Urothelium cell line (cell line): ENCODE measurements around the gene DGAT2L6.
A peak's percentile ranks its signal among the peaks of the same experiment; 100 is the strongest.
"Not testable (repeated sequence)": the region's sequence is repeated elsewhere in the genome, so short reads cannot be mapped to it uniquely, and the experiment has no call there.

ENCODE experiments used
- DNase-seq: peaks from one replicate; pipeline ENCODE4 v3.0.0; 2011; ENCODE audit warnings: low spot score, mixed read lengths
- FAIRE-seq: peaks from 2 replicates; lab custom pipeline; 2011; peaks lifted over from hg19 to GRCh38; lab: Jason Lieb, UNC

The DGAT2L6 gene

DNA sequence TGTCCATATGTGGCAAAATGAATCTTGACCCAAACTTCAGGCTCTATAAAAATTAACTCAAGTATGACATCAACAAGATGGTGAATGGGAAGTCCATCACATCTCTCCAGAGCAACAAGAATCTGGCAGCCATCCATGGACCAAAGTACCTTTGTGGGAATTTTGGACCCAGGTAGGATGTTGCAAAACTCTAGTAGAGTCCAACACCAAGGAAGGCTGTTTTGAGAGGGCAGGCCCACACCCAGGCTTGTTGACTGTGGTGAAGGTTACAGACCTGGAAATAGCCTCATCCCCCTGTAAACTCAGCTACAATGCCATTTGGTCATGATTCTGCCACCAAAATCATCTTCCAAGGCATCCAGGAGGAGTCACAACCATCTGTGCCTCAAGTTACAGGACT lies 12.9 kb downstream of the DGAT2L6 start:
- FAIRE-seq (no peak), DNase-seq (no peak)

GRCh38 chrX:70196961-70197720 lies 19.9 kb downstream of the DGAT2L6 start:
- FAIRE-seq (no peak), DNase-seq (peak; percentile 65)

GRCh38 chrX:70201732-70202131 lies 24.4 kb downstream of the DGAT2L6 start:
- FAIRE-seq (no peak), DNase-seq (no peak)

- DNase-seq, result no peak
- FAIRE-seq, result no peak
These were observed 31.2 kb downstream of the DGAT2L6 start for GRCh38 chrX:70208479-70208878.

- not testable (repeated sequence) for FAIRE-seq, DNase-seq
These were observed 32.3 kb downstream of the DGAT2L6 start for GRCh38 chrX:70209570-70209969.

DNA sequence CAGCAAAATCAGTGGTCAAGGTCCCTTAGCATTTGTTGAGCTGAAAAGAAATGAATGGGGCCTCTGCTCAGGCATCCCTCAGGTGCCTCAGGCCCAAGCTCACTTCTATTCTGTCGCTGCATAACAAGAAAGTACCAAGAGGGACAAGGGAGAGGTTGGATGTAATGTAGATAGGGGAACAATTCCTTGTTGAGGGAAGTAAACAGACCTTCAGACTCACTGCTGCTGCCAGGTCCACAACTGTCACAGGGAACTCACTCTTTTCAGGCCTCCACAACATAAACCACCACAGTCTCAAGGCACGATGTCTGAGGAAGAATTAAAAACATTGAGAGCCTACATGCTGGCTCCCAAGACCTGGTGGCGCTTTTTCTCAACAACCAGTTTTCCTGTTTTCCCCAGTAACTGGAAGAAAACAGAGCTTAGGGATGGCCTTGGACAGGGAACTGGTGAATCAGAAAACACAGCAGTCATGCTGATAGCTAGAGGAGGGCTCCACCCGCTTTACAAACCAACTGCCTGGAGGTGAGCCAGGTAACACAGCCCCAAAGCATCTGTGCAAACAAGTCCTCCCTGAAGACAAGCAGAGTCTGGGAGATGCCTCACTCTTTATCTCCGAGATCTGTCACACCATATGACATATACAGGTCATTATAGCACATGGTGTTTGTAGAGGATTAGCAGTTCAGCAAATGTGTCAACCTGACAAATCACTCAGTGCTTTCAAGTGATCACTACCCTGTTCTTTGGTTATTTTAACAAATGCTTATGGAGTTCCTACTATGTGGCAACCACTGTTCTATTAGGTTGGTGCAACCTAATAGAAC lies 42.9 kb downstream of the DGAT2L6 start:
- DNase-seq (no peak), FAIRE-seq (no peak)

- no peak for FAIRE-seq
These were observed 48.8 kb downstream of the DGAT2L6 start for GRCh38 chrX:70226048-70226447.

DNA sequence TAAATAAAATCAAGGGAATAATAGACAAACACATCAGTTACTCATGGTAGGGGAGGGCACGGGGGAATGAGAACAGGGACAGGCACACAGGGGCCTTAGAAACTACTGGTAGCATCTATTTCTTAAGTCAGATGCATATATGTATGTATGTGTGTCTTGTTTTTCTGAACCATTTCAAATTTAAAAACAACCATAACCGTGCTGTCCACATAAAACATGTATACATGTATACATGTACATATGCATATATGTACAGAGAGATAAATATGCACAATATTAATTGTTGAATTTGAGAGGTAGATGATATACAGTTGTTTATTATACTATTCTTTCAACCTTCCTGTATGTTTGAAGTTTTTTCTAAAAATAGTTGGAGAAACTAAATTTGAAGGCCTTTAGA lies 49.4 kb downstream of the DGAT2L6 start:
- DNase-seq (no peak), FAIRE-seq (no peak)

More at GRCh38 chrX:70226048-70226447, 48.8 kb downstream of the DGAT2L6 start:
- DNase-seq, result no peak

DNA sequence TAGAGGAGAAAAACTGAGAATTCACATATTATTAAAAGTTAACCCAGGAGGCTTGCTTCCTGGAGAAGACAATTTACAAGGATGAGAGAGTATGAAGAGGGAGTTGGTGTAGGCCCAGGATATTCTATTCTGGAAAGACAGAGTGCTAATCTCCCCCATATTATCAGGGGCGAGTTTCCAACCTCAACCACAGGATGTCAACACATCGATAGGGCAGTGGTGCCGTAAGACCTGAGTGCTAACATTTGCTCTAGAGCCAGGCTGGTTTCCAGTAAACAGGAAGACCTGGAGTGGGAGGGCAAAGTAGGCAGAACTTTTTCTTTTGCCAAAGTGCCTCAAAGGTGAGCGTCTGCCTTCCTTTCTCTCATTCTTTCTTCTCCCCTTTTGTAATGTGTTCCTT lies 54.4 kb downstream of the DGAT2L6 start:
- DNase-seq, result no peak
- no peak for FAIRE-seq

- DNase-seq, result no peak
- no peak for FAIRE-seq
These were observed 57.1 kb downstream of the DGAT2L6 start, which contains the start of gene AWAT1 for GRCh38 chrX:70234355-70234754. Gene AWAT1 (plus strand): TSS chrX:70234655. CDS start chrX:70234696, 41 bp downstream.

- DNase-seq, result no peak
- FAIRE-seq, result no peak
These were observed 63.5 kb downstream of the DGAT2L6 start for GRCh38 chrX:70240751-70241150.

DNA sequence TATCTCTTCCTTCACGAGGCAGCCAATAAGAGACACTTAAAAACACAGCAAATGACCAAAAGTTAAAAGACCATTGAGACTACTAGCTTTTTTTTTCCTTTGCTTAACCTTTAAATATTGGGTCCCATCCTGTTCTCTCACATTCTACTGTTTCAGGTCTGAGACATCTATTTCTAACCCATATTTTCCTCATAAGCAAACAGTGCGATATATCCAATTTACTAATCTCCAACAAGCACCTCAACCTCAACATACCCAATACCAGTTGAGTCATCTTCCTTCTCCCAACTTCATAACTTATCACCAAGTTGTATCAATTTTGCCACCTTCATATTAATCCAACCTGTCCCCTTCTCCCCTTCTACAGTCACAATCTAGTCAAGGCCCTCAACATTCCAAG lies 64.2 kb downstream of the DGAT2L6 start:
- no peak for DNase-seq
- FAIRE-seq, result no peak

GRCh38 chrX:70243601-70244000 lies 66.3 kb downstream of the DGAT2L6 start:
- not testable (repeated sequence) for DNase-seq, FAIRE-seq

DNA sequence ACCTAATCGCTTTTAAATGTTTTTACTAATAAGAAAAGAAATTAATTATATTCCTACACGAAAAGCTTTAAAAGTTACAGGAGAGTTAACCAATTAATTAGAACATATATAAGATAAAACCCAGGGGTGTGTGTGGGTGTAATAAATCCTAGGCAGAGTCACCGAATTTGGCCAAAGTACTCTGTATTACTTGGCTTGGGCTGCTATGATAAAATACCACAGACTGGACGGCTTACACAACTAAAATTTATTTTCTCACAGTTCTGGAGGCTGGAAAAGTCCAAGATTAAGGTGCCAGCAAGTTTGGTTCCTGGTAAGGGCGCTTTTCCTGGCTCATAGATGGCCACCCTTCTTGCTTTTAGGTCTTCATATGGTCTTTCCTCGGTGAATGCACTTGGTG lies 67.6 kb downstream of the DGAT2L6 start:
- no peak for FAIRE-seq
- DNase-seq, result no peak

GRCh38 chrX:70247252-70247651 lies 70.0 kb downstream of the DGAT2L6 start:
- DNase-seq (no peak), FAIRE-seq (no peak)

DNA sequence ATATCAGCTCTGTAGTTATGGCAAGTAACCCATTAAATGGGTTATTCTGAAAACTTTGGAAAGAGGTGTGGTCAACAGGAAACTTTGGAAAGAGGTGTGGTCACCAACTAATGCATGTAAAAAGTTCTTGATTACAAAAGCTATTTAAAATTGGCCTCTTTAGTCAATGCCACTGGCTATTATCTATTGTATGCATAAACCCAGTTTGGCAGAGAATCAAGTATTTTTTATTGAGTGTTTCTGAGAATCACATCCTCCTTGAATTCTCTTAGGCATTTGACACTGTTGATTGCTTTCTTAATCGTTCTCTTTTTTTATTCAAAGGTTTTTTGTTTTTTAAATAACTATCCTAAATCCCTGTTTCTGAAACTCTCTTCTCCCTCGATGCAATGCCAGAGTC lies 75.2 kb downstream of the DGAT2L6 start:
- FAIRE-seq (no peak), DNase-seq (no peak)

- DNase-seq (peak; percentile 36), FAIRE-seq (no peak)
These were observed 76.2 kb downstream of the DGAT2L6 start for GRCh38 chrX:70253377-70254062.

DNA sequence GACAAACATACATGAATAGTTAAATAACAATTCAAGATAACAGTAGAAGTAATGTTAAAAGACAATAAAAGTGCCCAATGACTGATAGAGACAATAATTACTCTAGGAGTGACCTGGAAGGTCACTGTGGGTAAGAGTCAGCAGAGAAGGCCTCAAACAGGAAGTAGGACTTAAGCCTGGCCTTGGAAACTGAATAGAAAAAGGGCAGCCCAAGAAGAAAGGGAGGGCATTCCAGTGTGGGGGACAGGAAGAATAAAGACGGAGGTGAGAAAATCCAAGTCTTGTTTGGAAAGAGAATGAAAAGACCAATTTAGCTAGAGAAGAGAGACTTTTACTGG lies 76.7 kb downstream of the DGAT2L6 start:
- DNase-seq (peak; percentile 30), FAIRE-seq (no peak)

- DNase-seq (no peak), FAIRE-seq (no peak)
These were observed 77.6 kb downstream of the DGAT2L6 start for GRCh38 chrX:70254909-70255308.
